DOHH2 (cell line): ENCODE data around the gene IGF2.

Experiments used
- H3F3A ChIP-seq: fragments of 200-600 bp; sonication (generic), shearing (Covaris generic); 2 replicates; pipeline ENCODE4 v1.6.0; 2016; ENCODE audit warnings: antibody characterized with exemption, mild to moderate bottlenecking; ENCODE audit not compliant: control insufficient read depth, insufficient read depth
- H3K27ac ChIP-seq: fragments of 200-600 bp; sonication (generic); 2 replicates; pipeline ENCODE4 v1.5.1; 2014; ENCODE audit warnings: low read depth, mild to moderate bottlenecking, low read length, moderate library complexity
- H3K27me3 ChIP-seq: fragments of 200-600 bp; sonication (generic); 2 replicates; pipeline ENCODE4 v1.6.1; 2014; ENCODE audit warnings: mild to moderate bottlenecking, low read length, mixed read lengths; ENCODE audit not compliant: control insufficient read depth
- H3K36me3 ChIP-seq: fragments of 200-600 bp; sonication (generic); 2 replicates; pipeline ENCODE4 v1.6.1; 2014; ENCODE audit warnings: mild to moderate bottlenecking, low read length, moderate library complexity, mixed read lengths; ENCODE audit not compliant: control insufficient read depth
- H3K4me1 ChIP-seq: fragments of 200-600 bp; sonication (generic); 2 replicates; pipeline ENCODE4 v1.6.1; 2014; ENCODE audit warnings: mild to moderate bottlenecking, low read length, mixed read lengths; ENCODE audit not compliant: control insufficient read depth
- H3K4me2 ChIP-seq: fragments of 200-600 bp; sonication (generic); 2 replicates; pipeline ENCODE4 v1.6.0; 2014; ENCODE audit warnings: mild to moderate bottlenecking, low read length, moderate library complexity
- H3K4me3 ChIP-seq: fragments of 200-600 bp; sonication (generic); 2 replicates; pipeline ENCODE4 v1.5.1; 2014; ENCODE audit warnings: mild to moderate bottlenecking, low read length, mixed read lengths
- H3K79me2 ChIP-seq: fragments of 200-600 bp; sonication (generic); 2 replicates; pipeline ENCODE4 v1.6.1; 2014; ENCODE audit warnings: mild to moderate bottlenecking, low read length, mixed read lengths; ENCODE audit not compliant: control insufficient read depth
- H3K9me2 ChIP-seq: fragments of 200-600 bp; sonication (generic); replicated peaks from 2 replicates; pipeline ENCODE4 v1.6.1; 2014; ENCODE audit warnings: mild to moderate bottlenecking, low read length, mixed read lengths; ENCODE audit not compliant: control insufficient read depth
- H3K9me3 ChIP-seq: fragments of 200-600 bp; sonication (generic); 2 replicates; pipeline ENCODE4 v1.6.1; 2014; ENCODE audit warnings: antibody characterized with exemption, low read length, mixed read lengths; ENCODE audit not compliant: control insufficient read depth, insufficient read depth
- H4K20me1 ChIP-seq: fragments of 200-600 bp; sonication (generic); 2 replicates; pipeline ENCODE4 v1.6.0; 2014; ENCODE audit warnings: low read depth, mild to moderate bottlenecking, antibody characterized with exemption, low read length, moderate library complexity; ENCODE audit not compliant: control insufficient read depth, insufficient read depth
- EZH2phosphoT487 ChIP-seq: fragments of 200-600 bp; sonication (generic); IDR thresholded peaks from 2 replicates; pipeline ENCODE4 v1.6.1; 2017; ENCODE audit warnings: borderline replicate concordance, mild to moderate bottlenecking, antibody characterized with exemption, low read length, moderate library complexity, mixed read lengths
- TF ChIP-seq, protein P1 (sequence below): fragments of 200-600 bp; sonication (generic); IDR thresholded peaks from one replicate; pipeline ENCODE4 v1.5.1; 2014; ENCODE audit warnings: antibody characterized with exemption, mild to moderate bottlenecking, low read depth, low read length; ENCODE audit not compliant: poor library complexity, severe bottlenecking

Gene IGF2

DNA sequence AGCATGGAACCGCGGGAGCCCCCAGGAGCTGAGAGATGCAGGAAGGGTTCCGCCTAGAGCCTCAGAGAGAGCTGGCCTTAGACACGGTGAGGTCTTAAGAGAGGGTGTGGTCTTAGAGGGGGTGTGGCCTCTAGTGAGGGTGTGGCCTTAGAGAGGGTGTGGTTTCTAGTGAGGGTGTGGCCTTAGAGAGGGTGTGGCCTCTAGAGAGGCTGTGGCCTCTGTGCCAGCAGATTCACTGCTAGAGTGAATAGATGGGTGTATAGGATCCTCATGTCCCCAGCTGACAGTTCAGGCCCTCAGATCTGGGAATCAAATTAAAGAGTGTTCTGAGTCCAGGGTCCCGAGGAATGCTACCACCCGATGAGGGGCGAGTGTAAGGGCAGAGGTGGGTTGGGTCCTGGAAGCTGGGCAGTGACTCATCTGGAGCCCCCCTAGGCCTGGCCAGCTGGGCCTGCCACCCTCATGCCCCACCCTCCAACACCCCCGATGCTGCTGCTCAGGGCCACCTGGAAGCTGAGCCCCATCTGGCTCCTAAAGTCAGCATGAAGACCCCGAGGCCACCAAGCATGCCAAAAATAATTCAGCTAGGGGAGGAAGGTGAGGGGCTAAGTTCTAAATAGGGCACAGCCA is 49.5 kb downstream of the IGF2 start:
- Histone ChIP-seq H3K4me3 (no peak overlapping the region), H3K9me3 (no peaks in the 10 kb centered on the region), H3F3A (no peaks in the 10 kb centered on the region), H3K4me1 (no peaks in the 10 kb centered on the region), H4K20me1 (no peaks in the 10 kb centered on the region), H3K4me2 (no peak overlapping the region), H3K79me2 (no peaks in the 10 kb centered on the region), H3K9me2 (no peaks in the 10 kb centered on the region), H3K27me3 (no peaks in the 10 kb centered on the region), H3K36me3 (no peaks in the 10 kb centered on the region), H3K27ac (no peak overlapping the region)
- TF ChIP-seq, protein P1, sequence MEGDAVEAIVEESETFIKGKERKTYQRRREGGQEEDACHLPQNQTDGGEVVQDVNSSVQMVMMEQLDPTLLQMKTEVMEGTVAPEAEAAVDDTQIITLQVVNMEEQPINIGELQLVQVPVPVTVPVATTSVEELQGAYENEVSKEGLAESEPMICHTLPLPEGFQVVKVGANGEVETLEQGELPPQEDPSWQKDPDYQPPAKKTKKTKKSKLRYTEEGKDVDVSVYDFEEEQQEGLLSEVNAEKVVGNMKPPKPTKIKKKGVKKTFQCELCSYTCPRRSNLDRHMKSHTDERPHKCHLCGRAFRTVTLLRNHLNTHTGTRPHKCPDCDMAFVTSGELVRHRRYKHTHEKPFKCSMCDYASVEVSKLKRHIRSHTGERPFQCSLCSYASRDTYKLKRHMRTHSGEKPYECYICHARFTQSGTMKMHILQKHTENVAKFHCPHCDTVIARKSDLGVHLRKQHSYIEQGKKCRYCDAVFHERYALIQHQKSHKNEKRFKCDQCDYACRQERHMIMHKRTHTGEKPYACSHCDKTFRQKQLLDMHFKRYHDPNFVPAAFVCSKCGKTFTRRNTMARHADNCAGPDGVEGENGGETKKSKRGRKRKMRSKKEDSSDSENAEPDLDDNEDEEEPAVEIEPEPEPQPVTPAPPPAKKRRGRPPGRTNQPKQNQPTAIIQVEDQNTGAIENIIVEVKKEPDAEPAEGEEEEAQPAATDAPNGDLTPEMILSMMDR, result no peak
- TF ChIP-seq EZH2phosphoT487, result no peak

GRCh38 chr11:2088746-2089535 is 50.2 kb downstream of the IGF2 start:
- no peaks in the 10 kb centered on the region for H3K27me3 ChIP-seq
- TF ChIP-seq EZH2phosphoT487, result no peak
- TF ChIP-seq, protein P1, result no peak
- H3K4me3 ChIP-seq, result no peak overlapping the region

GRCh38 chr11:2088284-2088683 is 50.9 kb downstream of the IGF2 start:
- Histone ChIP-seq H3K36me3 (no peaks in the 10 kb centered on the region), H3K27ac (no peak overlapping the region), H3K4me3 (no peak overlapping the region), H3K4me2 (no peak overlapping the region), H3K27me3 (no peaks in the 10 kb centered on the region), H3F3A (no peaks in the 10 kb centered on the region), H3K4me1 (no peaks in the 10 kb centered on the region), H3K9me2 (no peaks in the 10 kb centered on the region), H3K9me3 (no peaks in the 10 kb centered on the region), H4K20me1 (no peaks in the 10 kb centered on the region), H3K79me2 (no peaks in the 10 kb centered on the region)
- no peak for TF ChIP-seq EZH2phosphoT487
- TF ChIP-seq, protein P1, result no peak

More at GRCh38 chr11:2088746-2089535, 50.2 kb downstream of the IGF2 start:
- no peaks in the 10 kb centered on the region for H4K20me1 ChIP-seq
- no peak overlapping the region for H3K27ac ChIP-seq
- no peaks in the 10 kb centered on the region for H3K36me3 ChIP-seq
- no peaks in the 10 kb centered on the region for H3K9me2 ChIP-seq
- H3F3A ChIP-seq, result no peaks in the 10 kb centered on the region
- no peaks in the 10 kb centered on the region for H3K9me3 ChIP-seq
- no peak overlapping the region for H3K4me2 ChIP-seq
- H3K79me2 ChIP-seq, result no peaks in the 10 kb centered on the region
- H3K4me1 ChIP-seq, result no peaks in the 10 kb centered on the region
